ENCODE data around the gene PLXNA4. TPM values are rescaled to one million over a fixed set of nuclear protein-coding genes. Genes with fewer than 3 reads are reported as not detected.

Gene PLXNA4
- total RNA-seq, 2 donors from 2014 or later: 12.2 to 27.7 TPM

GRCh38 chr7:132183781-132184380 lies 392.4 kb downstream of the PLXNA4 start:
- Histone ChIP-seq H3K4me1 (ENCODE audit: control insufficient read depth in 1 of 2, low read depth in 2 of 2) (no peaks in the 10 kb centered on the region), H3K36me3 (peaks cover 15% of the 10 kb centered on the region), H3K27ac (no peak overlapping the region), H3K4me3 (no peak overlapping the region), H3K9me3 (peaks cover 11% of the 10 kb centered on the region), H3K27me3 (replicated peaks; ENCODE audit: insufficient read depth) (no peaks in the 10 kb centered on the region)
- DNase-seq (ENCODE audit: low spot score): no peak
- no peak for TF ChIP-seq CTCF (IDR thresholded peaks at IDR 0.05)
- ATAC-seq (ENCODE audit: insufficient number of reproducible peaks, low FRiP score, low read depth): no peak

GRCh38 chr7:132182992-132183391 lies 393.3 kb downstream of the PLXNA4 start:
- no peak for TF ChIP-seq CTCF (IDR thresholded peaks at IDR 0.05)
- DNase-seq (ENCODE audit: low spot score) (no peak), ATAC-seq (ENCODE audit: insufficient number of reproducible peaks, low FRiP score, low read depth) (no peak)
- Histone ChIP-seq H3K4me3 (no peak overlapping the region), H3K9me3 (peaks cover 10% of the 10 kb centered on the region), H3K36me3 (peaks cover 13% of the 10 kb centered on the region), H3K4me1 (ENCODE audit: control insufficient read depth in 1 of 2, low read depth in 2 of 2) (no peaks in the 10 kb centered on the region), H3K27ac (no peak overlapping the region), H3K27me3 (replicated peaks; ENCODE audit: insufficient read depth) (no peaks in the 10 kb centered on the region)

GRCh38 chr7:132181946-132182685 lies 394.2 kb downstream of the PLXNA4 start:
- no peak overlapping the region for H3K27ac ChIP-seq
- H3K4me3 ChIP-seq: no peak overlapping the region
- peaks cover 7% of the 10 kb centered on the region for H3K36me3 ChIP-seq
- DNase-seq (ENCODE audit: low spot score): no peak
- no peak for TF ChIP-seq CTCF (IDR thresholded peaks at IDR 0.05)
- H3K4me1 ChIP-seq (ENCODE audit: control insufficient read depth in 1 of 2, low read depth in 2 of 2): no peaks in the 10 kb centered on the region
- no peaks in the 10 kb centered on the region for H3K27me3 ChIP-seq (replicated peaks; ENCODE audit: insufficient read depth)
- no peak for ATAC-seq (ENCODE audit: insufficient number of reproducible peaks, low FRiP score, low read depth)
- H3K9me3 ChIP-seq: peaks cover 2% of the 10 kb centered on the region

GRCh38 chr7:132181371-132181770 lies 394.9 kb downstream of the PLXNA4 start:
- H3K4me1 ChIP-seq (ENCODE audit: control insufficient read depth in 1 of 2, low read depth in 2 of 2): no peaks in the 10 kb centered on the region
- no peak overlapping the region for H3K4me3 ChIP-seq
- no peak overlapping the region for H3K27ac ChIP-seq
- peaks cover 5% of the 10 kb centered on the region for H3K36me3 ChIP-seq
- no peak for TF ChIP-seq CTCF (IDR thresholded peaks at IDR 0.05)
- H3K27me3 ChIP-seq (replicated peaks; ENCODE audit: insufficient read depth): no peaks in the 10 kb centered on the region
- DNase-seq (ENCODE audit: low spot score) (no peak), ATAC-seq (ENCODE audit: insufficient number of reproducible peaks, low FRiP score, low read depth) (no peak)
- no peaks in the 10 kb centered on the region for H3K9me3 ChIP-seq

GRCh38 chr7:132180481-132180880 lies 395.8 kb downstream of the PLXNA4 start:
- no peak for DNase-seq (ENCODE audit: low spot score)
- H3K4me1 ChIP-seq (ENCODE audit: control insufficient read depth in 1 of 2, low read depth in 2 of 2): no peaks in the 10 kb centered on the region
- no peak for ATAC-seq (ENCODE audit: insufficient number of reproducible peaks, low FRiP score, low read depth)
- H3K27me3 ChIP-seq (replicated peaks; ENCODE audit: insufficient read depth): no peaks in the 10 kb centered on the region
- TF ChIP-seq CTCF (IDR thresholded peaks at IDR 0.05): no peak
- H3K4me3 ChIP-seq: no peak overlapping the region
- H3K36me3 ChIP-seq: peaks cover 9% of the 10 kb centered on the region
- no peak overlapping the region for H3K27ac ChIP-seq
- H3K9me3 ChIP-seq: no peaks in the 10 kb centered on the region

Data from thoracic aorta (tissue), 2 donors.